Measurements from ENCODE around the gene TSEN2. TPM values are rescaled to one million over a fixed set of nuclear protein-coding genes. Genes with fewer than 3 reads are reported as not detected.

The TSEN2 gene
- total RNA-seq, 1 donor from 2014 or later = 18.6 TPM

DNA sequence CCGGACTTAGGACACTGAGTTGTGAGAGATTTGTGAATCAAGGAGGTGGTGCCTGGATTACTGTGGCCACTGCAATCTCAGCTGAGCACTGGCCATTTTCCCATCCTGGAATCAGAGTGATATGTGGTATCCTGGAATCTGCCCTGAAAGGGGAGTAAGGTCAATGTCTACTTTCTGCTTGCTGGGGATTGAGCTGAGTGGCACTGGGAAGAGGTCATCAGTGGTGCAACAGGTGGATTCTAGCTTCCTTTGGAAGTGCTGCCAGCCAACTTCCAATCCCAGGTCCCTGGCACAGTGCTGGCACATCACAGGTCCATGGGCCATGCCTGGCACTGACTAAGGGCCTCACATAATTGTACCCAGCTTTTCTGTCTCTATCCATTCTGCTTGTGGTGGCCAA is 20.6 kb upstream of the TSEN2 start:
- Mint-ChIP-seq H3K36me3 (ENCODE audit: unreplicated experiment) (peaks cover 4% of the 10 kb centered on the region), H3K4me3 (ENCODE audit: unreplicated experiment) (no peak overlapping the region), H3K27me3 (ENCODE audit: unreplicated experiment) (peaks cover 2% of the 10 kb centered on the region), H3K9me3 (ENCODE audit: unreplicated experiment) (no peaks in the 10 kb centered on the region), H3K27ac (ENCODE audit: unreplicated experiment) (no peak overlapping the region), H3K4me1 (ENCODE audit: low read depth, unreplicated experiment) (peaks cover 4% of the 10 kb centered on the region)
- TF ChIP-seq, protein P1, sequence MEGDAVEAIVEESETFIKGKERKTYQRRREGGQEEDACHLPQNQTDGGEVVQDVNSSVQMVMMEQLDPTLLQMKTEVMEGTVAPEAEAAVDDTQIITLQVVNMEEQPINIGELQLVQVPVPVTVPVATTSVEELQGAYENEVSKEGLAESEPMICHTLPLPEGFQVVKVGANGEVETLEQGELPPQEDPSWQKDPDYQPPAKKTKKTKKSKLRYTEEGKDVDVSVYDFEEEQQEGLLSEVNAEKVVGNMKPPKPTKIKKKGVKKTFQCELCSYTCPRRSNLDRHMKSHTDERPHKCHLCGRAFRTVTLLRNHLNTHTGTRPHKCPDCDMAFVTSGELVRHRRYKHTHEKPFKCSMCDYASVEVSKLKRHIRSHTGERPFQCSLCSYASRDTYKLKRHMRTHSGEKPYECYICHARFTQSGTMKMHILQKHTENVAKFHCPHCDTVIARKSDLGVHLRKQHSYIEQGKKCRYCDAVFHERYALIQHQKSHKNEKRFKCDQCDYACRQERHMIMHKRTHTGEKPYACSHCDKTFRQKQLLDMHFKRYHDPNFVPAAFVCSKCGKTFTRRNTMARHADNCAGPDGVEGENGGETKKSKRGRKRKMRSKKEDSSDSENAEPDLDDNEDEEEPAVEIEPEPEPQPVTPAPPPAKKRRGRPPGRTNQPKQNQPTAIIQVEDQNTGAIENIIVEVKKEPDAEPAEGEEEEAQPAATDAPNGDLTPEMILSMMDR (IDR thresholded peaks at IDR 0.05; ENCODE audit: partially characterized antibody, unreplicated experiment) = no peak
- no peak for DNase-seq

DNA sequence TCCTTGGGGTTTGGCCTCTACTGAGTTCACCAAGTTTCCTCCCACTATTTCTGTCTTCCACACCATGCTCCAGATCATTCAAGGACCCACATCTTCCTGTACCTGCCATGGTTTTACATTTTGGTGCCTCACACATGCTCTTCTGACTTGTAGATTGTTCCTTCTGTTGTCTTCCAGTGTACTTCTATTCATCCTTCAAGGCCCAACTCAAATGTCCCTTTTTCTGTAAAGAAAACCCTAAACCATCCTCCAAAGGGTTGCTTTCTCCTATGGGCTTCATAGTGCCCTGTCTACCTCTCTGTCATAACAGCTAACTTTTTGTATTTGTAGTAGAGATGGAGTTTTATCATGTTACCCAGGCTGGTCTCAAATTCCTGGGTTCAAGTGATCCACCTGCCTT is 20.1 kb upstream of the TSEN2 start:
- Mint-ChIP-seq H3K4me3 (ENCODE audit: unreplicated experiment) (no peak overlapping the region), H3K27me3 (ENCODE audit: unreplicated experiment) (peaks cover 2% of the 10 kb centered on the region), H3K4me1 (ENCODE audit: low read depth, unreplicated experiment) (peaks cover 4% of the 10 kb centered on the region), H3K27ac (ENCODE audit: unreplicated experiment) (no peak overlapping the region), H3K9me3 (ENCODE audit: unreplicated experiment) (no peaks in the 10 kb centered on the region), H3K36me3 (ENCODE audit: unreplicated experiment) (peaks cover 4% of the 10 kb centered on the region)
- TF ChIP-seq, protein P1 (IDR thresholded peaks at IDR 0.05; ENCODE audit: partially characterized antibody, unreplicated experiment) = no peak
- no peak for DNase-seq

DNA sequence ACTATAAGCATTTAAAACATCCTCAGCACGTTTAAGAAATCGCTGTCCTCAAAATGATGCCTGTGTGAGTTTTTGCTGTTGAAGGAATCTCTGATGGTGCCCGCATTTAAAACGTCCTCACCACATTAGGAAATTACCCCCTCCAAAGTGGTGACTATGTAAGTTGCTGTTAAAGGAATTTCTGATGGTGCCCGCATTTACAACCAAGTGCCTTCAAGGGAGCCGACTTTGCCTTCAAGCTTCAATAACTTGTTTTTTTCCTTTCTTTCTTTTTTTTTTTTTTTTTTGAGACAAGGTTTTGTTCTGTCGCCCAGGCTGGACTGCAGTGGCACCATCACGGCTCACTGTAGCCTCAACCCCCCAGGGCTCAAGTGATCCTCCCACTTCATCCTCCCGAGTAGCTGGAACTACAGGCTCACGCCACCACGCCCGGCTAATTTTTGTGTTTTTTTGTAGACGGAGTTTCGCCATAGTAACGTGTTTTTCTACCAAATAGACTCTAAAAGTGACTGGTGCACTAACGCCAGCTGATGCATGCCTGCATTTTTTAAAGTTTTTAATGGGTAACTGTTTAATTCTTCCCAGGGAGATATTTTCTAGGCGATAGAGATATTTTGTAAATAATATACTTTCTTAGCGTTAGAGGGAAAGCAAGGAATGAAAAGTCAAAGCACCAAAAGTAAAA is 19.0 kb upstream of the TSEN2 start:
- peaks cover 3% of the 10 kb centered on the region for H3K4me1 Mint-ChIP-seq (ENCODE audit: low read depth, unreplicated experiment)
- H3K9me3 Mint-ChIP-seq (ENCODE audit: unreplicated experiment) = no peaks in the 10 kb centered on the region
- H3K4me3 Mint-ChIP-seq (ENCODE audit: unreplicated experiment) = no peak overlapping the region
- no peak for DNase-seq
- H3K27ac Mint-ChIP-seq (ENCODE audit: unreplicated experiment) = no peak overlapping the region
- TF ChIP-seq, protein P1 (IDR thresholded peaks at IDR 0.05; ENCODE audit: partially characterized antibody, unreplicated experiment) = no peak
- peaks cover 3% of the 10 kb centered on the region for H3K36me3 Mint-ChIP-seq (ENCODE audit: unreplicated experiment)
- H3K27me3 Mint-ChIP-seq (ENCODE audit: unreplicated experiment) = peaks cover 2% of the 10 kb centered on the region

DNA sequence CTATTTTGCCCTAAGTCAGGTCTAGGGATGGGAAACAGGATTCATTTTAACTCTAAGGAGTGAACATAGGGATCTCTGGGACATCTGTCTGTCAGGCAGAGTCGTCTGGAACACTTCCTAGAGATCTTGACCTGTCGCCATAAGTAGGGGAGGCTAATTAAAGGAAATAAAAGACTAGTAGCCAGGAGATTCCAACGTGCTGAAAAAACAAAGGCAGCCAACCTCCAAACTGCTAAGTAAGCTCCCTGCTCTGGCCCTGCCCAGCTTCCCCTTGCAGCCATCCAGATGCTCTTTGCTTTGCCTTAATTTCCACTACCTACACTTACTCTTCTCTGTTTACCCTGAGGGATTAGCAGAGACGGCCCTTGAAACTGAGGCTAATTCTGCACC is 18.4 kb upstream of the TSEN2 start:
- Mint-ChIP-seq H3K36me3 (ENCODE audit: unreplicated experiment) (no peaks in the 10 kb centered on the region), H3K4me3 (ENCODE audit: unreplicated experiment) (no peak overlapping the region), H3K27ac (ENCODE audit: unreplicated experiment) (no peak overlapping the region), H3K4me1 (ENCODE audit: low read depth, unreplicated experiment) (no peaks in the 10 kb centered on the region), H3K9me3 (ENCODE audit: unreplicated experiment) (no peaks in the 10 kb centered on the region), H3K27me3 (ENCODE audit: unreplicated experiment) (peaks cover 2% of the 10 kb centered on the region)
- TF ChIP-seq, protein P1 (IDR thresholded peaks at IDR 0.05; ENCODE audit: partially characterized antibody, unreplicated experiment) = no peak
- DNase-seq = no peak

DNA sequence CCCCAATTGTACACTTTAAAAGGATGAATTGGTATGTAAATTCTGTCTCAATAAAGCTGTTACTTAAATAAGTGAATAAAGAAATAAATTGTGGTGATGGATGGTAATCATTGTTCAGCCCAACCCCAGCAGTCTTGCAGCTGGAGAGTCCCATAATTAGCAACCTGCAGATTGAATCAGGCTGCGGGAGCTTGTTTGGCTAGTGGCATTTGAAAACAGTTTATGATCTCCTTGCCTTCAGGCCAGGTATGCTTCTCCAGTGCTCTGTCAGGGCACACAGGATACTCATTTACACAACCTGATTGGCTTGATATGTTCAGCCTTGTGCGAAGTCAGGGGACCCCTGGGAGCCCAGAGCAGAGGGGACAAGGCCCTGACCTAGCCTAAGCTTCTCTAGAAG is 16.5 kb upstream of the TSEN2 start:
- Mint-ChIP-seq H3K27me3 (ENCODE audit: unreplicated experiment) (no peaks in the 10 kb centered on the region), H3K4me3 (ENCODE audit: unreplicated experiment) (no peak overlapping the region), H3K4me1 (ENCODE audit: low read depth, unreplicated experiment) (no peaks in the 10 kb centered on the region), H3K36me3 (ENCODE audit: unreplicated experiment) (no peaks in the 10 kb centered on the region), H3K27ac (ENCODE audit: unreplicated experiment) (no peak overlapping the region), H3K9me3 (ENCODE audit: unreplicated experiment) (no peaks in the 10 kb centered on the region)
- DNase-seq = no peak
- TF ChIP-seq, protein P1 (IDR thresholded peaks at IDR 0.05; ENCODE audit: partially characterized antibody, unreplicated experiment) = no peak
